ENCODE data around the gene TMEM175.

- TF ChIP-seq CTCF (conservative IDR thresholded peaks at IDR 0.05; ENCODE audit: low read length): no peak
- no peak for TF ChIP-seq EZH2phosphoT487 (IDR thresholded peaks at IDR 0.05; ENCODE audit: borderline replicate concordance, low read depth, low read length)
These were observed 23.1 kb upstream of the TMEM175 start for GRCh38 chr4:909131-909571.

Measured in OCI-LY7 (cell line).